ENCODE results near the gene DNAH5. TPM values are rescaled to one million over a fixed set of nuclear protein-coding genes. Genes with fewer than 3 reads are reported as not detected.

DNAH5 gene
- total and polyA plus RNA-seq, 12 donors, result 0.06 to 1.4 (median 0.26) TPM

- H3K9me3 ChIP-seq (replicated peaks in 1 of 3), result no peaks in the 10 kb centered on the region
Measured at GRCh38 chr5:13843175-13843846, 101.2 kb downstream of the DNAH5 start.

GRCh38 chr5:13833440-13833839 is 111.0 kb downstream of the DNAH5 start:
- H3K27ac ChIP-seq, result no peak overlapping the region
- no peak overlapping the region for H3K4me3 ChIP-seq
- intact Hi-C loops (cut with DNase I), result no loop called here
- no peaks in the 10 kb centered on the region for H3K4me1 ChIP-seq (replicated peaks in 1 of 2)
- TF ChIP-seq POLR2A (IDR thresholded peaks at IDR 0.05), result no peak
- TF ChIP-seq, protein P1, sequence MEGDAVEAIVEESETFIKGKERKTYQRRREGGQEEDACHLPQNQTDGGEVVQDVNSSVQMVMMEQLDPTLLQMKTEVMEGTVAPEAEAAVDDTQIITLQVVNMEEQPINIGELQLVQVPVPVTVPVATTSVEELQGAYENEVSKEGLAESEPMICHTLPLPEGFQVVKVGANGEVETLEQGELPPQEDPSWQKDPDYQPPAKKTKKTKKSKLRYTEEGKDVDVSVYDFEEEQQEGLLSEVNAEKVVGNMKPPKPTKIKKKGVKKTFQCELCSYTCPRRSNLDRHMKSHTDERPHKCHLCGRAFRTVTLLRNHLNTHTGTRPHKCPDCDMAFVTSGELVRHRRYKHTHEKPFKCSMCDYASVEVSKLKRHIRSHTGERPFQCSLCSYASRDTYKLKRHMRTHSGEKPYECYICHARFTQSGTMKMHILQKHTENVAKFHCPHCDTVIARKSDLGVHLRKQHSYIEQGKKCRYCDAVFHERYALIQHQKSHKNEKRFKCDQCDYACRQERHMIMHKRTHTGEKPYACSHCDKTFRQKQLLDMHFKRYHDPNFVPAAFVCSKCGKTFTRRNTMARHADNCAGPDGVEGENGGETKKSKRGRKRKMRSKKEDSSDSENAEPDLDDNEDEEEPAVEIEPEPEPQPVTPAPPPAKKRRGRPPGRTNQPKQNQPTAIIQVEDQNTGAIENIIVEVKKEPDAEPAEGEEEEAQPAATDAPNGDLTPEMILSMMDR (IDR thresholded peaks at IDR 0.05), result no peak
- H3K36me3 ChIP-seq (replicated peaks in 1 of 2), result no peaks in the 10 kb centered on the region
- DNase-seq, result no peak
- H3K9me3 ChIP-seq (replicated peaks in 1 of 3), result no peaks in the 10 kb centered on the region
- H3K27me3 ChIP-seq, result no peaks in the 10 kb centered on the region
- 33 to 53% (median 38%) methylated on average over 3 of the region's 3 CpGs for WGBS, 4 donors

More at GRCh38 chr5:13843175-13843846, 101.2 kb downstream of the DNAH5 start:
- no peak for DNase-seq
- H3K27me3 ChIP-seq, result no peaks in the 10 kb centered on the region
- H3K36me3 ChIP-seq (replicated peaks in 1 of 2), result no peaks in the 10 kb centered on the region
- 56 to 65% (median 63%) methylated on average over 6 of the region's 6 CpGs for WGBS, 4 donors
- TF ChIP-seq, protein P1 (IDR thresholded peaks at IDR 0.05), result no peak
- no peak overlapping the region for H3K4me3 ChIP-seq
- no peaks in the 10 kb centered on the region for H3K4me1 ChIP-seq (replicated peaks in 1 of 2)
- intact Hi-C loops (cut with DNase I), result no loop called here
- no peak overlapping the region for H3K27ac ChIP-seq

DNA sequence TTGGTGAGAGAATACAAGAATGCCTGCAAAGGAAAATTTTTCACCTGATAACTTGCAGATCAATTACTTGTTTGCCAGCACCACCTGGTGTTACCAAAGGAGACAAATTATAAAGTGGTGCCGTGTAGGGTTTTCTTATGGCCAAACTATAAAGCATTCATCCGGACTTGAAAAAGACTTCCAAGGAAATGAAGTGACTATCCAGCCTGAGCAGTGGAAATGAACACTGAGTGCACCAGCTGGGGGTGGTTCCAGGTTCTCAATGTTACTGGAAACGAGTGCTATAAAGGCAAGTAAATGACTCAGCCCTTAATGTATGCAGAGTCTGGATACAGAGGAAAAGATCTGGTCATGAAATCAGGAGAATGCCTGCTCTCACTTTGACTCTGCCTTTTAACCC is 113.1 kb downstream of the DNAH5 start:
- no peaks in the 10 kb centered on the region for H3K27me3 ChIP-seq
- 32 to 50% (median 40%) methylated on average over 3 of the region's 3 CpGs for WGBS, 4 donors
- no peak for TF ChIP-seq POLR2A (IDR thresholded peaks at IDR 0.05)
- TF ChIP-seq, protein P1 (IDR thresholded peaks at IDR 0.05), result no peak
- H3K4me1 ChIP-seq (replicated peaks in 1 of 2), result no peaks in the 10 kb centered on the region
- no peaks in the 10 kb centered on the region for H3K36me3 ChIP-seq (replicated peaks in 1 of 2)
- no peak overlapping the region for H3K4me3 ChIP-seq
- no peak for DNase-seq
- no peak overlapping the region for H3K27ac ChIP-seq
- intact Hi-C loops (cut with DNase I), result no loop called here
- no peaks in the 10 kb centered on the region for H3K9me3 ChIP-seq (replicated peaks in 1 of 3)

- Histone ChIP-seq H3K27me3 (no peaks in the 10 kb centered on the region), H3K4me1 (replicated peaks in 1 of 2) (no peaks in the 10 kb centered on the region), H3K4me3 (no peak overlapping the region), H3K27ac (no peak overlapping the region), H3K9me3 (replicated peaks in 1 of 3) (no peaks in the 10 kb centered on the region), H3K36me3 (replicated peaks in 1 of 2) (no peaks in the 10 kb centered on the region)
- TF ChIP-seq, protein P1 (IDR thresholded peaks at IDR 0.05), result no peak
- TF ChIP-seq POLR2A (IDR thresholded peaks at IDR 0.05), result no peak
- intact Hi-C loops (cut with DNase I), result no loop called here
- no peak for DNase-seq
- 61 to 75% (median 70%) methylated on average over 9 of the region's 9 CpGs for WGBS, 4 donors
Measured at GRCh38 chr5:13830536-13830935, 114.0 kb downstream of the DNAH5 start.

Measured in adrenal gland (tissue), 12 donors.